Epithelial cell of prostate (primary cell): ENCODE data around the gene ELMO1.

Experiments
- DNase-seq: peaks from one replicate; pipeline ENCODE4 v3.0.0-alpha.2; 2011; ENCODE audit warnings: low read depth, low spot score
- H3K27ac ChIP-seq: fragments of 450-650 bp; 2 replicates; pipeline ENCODE4 v1.5.1; 2017; ENCODE audit warnings: mild to moderate bottlenecking

ELMO1 gene

GRCh38 chr7:37327288-37327687 lies 121.4 kb downstream of the ELMO1 start:
- no peak overlapping the region for H3K27ac ChIP-seq
- no peak for DNase-seq

GRCh38 chr7:37323966-37324365 lies 124.7 kb downstream of the ELMO1 start:
- no peak for DNase-seq
- H3K27ac ChIP-seq = no peak overlapping the region

DNA sequence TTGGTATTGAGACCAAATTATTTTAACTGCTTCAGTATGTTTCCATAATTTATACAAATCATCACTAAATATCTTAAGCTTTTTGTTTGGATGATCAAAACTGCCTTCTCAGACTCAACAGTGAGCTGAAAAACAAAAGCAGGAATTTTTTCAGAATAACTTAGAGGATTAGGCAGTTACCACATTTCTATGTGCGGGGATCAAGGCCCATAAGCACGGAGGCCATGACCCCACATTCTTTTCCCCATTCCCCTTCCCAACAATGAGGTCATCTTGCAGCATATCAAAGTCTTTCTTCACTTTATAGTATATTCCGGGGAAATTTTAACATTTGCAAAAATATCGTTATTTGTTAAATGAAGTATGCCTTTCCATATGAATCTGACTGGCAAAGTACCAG lies 125.8 kb downstream of the ELMO1 start:
- no peak for DNase-seq
- no peak overlapping the region for H3K27ac ChIP-seq

DNA sequence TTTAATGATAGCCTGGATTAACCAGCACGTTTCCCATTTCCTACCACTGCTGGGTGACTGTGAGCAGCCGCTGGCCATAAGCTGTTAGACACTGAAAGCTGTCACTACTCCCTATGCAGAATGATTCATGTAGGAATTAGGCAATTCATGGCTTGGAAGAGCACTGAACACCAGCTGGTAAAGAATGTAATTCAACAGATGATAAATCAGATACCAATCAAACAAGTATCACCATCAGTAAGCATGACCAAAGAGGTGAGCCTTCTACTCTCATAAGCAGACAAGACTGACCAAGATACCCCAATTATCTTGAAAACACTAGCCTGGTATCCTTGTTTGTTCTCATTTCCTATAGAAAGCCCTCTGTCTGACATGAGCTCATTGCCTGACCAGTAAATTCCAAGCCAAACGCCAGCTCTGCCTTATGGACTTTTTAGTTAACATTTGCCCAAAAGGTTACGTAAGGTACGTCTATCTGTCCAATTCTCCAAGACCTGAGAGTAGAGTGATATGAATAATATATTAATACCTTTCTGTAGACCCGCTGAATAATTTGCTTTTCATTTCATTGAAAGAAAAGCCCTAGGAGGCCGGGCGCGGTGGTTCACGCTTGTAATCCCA lies 127.7 kb downstream of the ELMO1 start:
- no peak for DNase-seq
- no peak overlapping the region for H3K27ac ChIP-seq

GRCh38 chr7:37320140-37320847 lies 128.4 kb downstream of the ELMO1 start:
- no peak for DNase-seq
- H3K27ac ChIP-seq = no peak overlapping the region

GRCh38 chr7:37318541-37318940 lies 130.1 kb downstream of the ELMO1 start:
- no peak for DNase-seq
- H3K27ac ChIP-seq = no peak overlapping the region

DNA sequence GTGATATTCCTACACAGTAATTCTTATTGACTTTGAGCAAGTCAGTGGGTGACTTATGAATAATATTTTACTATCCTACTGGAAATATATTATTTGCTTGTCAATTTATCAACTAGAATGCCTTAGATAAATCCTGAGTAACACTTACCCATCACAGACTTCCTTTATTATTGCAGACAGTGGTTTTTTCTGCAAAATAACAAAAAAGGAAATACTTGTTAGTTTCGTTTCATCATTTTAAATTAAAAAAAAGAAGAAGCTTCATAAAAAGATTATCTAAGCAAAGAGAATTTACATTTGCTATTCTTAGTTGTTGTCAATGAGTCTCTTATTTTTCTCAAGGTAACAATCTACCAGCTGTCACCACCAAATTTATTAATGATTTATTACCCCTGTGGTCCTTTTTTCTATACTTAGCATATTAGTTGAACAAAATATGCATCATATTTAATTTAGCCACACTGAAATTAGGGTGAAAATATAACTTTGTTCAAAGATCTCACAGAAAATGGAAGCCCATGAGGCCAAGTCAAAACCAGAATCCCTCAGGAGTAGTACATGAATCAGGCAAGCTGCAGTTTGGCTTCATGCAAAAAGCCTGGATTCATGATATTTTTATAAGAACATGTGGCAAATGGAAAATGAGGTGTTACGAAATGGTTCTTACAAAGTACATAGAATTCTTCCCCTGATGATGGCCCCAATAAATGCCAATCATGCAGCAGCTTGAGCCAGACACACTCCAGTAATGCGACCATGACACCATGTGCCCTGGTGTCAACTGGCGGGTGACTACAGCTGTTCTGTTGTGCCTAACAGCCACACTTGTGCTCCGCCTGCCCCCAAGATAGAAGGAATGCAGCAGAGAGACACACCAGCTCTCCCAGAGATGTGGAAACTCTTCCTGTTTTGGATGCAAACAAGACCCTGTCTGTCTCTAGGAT lies 132.6 kb downstream of the ELMO1 start:
- DNase-seq = no peak
- no peak overlapping the region for H3K27ac ChIP-seq

DNA sequence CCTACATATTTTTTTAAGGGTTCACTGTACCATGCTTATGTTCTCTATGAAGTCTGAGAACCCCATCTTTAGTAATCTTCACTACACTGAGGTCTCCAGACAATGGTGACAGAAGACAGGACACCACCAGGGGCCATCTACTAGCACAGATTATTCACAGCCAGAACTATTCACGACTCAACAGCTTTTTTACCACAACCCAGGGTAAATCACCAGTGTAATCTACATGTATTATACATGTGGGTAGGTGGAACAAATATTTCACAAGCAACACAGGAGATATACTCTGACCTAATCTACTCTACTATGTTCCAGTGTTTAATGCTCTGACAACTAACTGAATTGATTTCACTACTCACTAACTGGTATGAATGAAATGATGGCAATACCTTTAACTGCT lies 136.1 kb downstream of the ELMO1 start:
- DNase-seq = no peak
- H3K27ac ChIP-seq = no peak overlapping the region

GRCh38 chr7:37311355-37311754 lies 137.3 kb downstream of the ELMO1 start:
- H3K27ac ChIP-seq = no peak overlapping the region

GRCh38 chr7:37310327-37311080 lies 138.2 kb downstream of the ELMO1 start:
- H3K27ac ChIP-seq = no peak overlapping the region
- no peak for DNase-seq

More at GRCh38 chr7:37311355-37311754, 137.3 kb downstream of the ELMO1 start:
- DNase-seq = no peak

GRCh38 chr7:37309493-37309892 lies 139.2 kb downstream of the ELMO1 start:
- H3K27ac ChIP-seq = no peak overlapping the region
- DNase-seq = no peak

DNA sequence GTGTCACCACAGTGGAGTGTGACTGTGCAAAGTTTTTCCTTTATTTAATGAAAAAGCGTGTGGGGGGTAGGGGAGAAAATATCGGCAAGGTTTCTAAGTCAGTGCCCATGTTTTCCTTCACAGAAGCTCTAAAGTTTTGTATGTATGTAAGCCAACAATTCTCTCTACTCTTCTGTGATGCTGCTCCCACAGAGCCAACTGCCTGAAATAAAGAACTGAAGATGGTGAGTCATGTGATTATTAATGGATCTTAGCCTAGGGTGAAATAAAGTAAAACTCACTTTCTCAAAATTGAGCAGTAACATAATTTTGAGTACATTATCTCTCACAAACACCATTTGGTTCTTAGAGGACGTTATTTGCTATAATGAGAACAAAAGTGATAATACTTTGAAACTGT lies 143.7 kb downstream of the ELMO1 start:
- no peak for DNase-seq
- no peak overlapping the region for H3K27ac ChIP-seq

DNA sequence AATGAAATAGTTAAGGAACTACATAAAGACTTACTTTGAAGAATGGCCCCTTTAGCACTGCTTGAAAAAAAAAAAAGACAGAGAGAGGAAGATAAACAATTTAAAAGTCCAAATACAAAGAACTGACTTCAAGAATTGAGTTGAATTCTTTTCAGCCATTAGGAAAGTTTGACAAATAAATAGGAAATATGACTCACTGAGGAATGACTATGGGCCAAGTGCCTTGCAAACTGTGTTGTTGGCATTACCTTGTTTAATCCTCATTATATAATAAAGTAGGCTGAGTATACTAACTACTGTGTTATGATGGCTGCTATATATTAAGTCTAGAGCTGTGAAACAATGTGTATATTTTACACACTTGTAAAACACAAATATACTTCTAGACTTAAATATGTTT lies 151.1 kb downstream of the ELMO1 start:
- H3K27ac ChIP-seq = no peak overlapping the region
- no peak for DNase-seq

DNA sequence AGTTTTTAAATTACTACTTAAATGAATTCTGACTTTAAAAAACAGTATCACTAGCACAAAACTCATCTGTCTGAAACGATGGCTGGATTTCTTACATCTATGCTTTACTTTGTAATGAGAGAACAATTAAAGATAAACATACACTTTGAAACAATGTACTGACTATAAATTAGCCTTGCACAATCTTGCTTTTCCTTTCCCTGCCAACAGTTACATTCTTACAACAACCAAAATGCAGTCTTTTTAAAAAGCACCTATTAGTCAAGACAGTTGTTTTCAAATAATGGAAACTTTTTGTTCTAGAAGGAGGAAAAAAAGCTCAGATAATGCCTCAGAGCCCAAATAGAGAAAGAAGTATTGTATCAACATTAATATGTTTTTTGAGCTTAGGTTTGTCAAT lies 153.3 kb downstream of the ELMO1 start:
- H3K27ac ChIP-seq = no peak overlapping the region
- DNase-seq = no peak

DNA sequence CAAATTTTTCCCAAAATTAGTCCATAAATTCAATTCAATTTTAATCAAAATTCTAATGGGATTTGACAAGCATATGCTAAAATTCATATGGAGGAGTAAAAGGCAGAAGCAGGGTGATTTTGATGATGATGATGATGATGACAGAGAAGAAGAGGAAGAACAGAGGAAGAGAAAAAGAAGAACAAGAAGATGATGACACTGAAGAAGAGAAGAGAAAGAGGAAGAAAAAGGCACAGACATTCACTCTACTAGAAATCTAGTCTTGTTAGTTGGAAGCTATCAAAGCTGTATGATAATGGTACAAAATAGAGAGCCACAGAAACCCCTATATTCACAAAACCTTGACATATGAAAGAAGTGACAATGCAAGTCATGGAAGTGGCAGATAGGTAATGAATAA lies 157.9 kb downstream of the ELMO1 start:
- H3K27ac ChIP-seq = no peak overlapping the region
- no peak for DNase-seq

GRCh38 chr7:37289781-37290180 lies 158.9 kb downstream of the ELMO1 start:
- DNase-seq = no peak
- H3K27ac ChIP-seq = no peak overlapping the region

- no peak overlapping the region for H3K27ac ChIP-seq
- no peak for DNase-seq
Observed at GRCh38 chr7:37289367-37289766, 159.3 kb downstream of the ELMO1 start.

DNA sequence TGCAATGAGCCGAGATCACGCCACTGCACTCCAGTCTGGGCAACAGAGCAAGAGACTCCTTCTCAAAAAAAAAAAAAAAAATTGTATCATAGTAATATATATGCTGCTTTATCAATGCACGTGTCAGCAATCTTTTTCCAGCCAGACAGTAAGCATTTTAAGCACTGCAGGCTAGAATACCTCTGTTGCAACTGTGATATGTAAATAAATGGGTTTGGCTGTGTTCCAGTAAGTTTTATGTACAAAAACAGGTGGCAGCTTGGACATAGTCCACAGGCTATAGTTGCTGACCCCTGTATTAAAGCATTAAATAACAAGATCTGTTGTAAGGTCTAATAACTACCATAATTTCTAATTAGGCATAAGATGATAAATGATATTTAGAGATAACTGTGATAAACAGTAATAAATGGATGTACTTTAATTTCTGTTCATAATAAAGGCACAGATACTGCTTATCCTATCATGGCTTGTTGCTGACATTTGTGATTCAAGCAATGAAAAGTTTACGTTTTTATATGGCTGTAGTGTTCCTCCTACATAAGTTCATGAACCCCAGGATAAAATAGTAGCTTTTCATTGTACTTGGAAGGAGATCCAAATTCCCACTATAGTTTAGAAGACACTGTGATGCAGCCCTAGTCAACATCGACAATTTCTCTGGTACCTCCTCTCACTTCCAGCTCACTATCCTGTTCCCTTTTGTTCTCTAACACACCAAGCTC lies 161.4 kb downstream of the ELMO1 start:
- H3K27ac ChIP-seq = no peak overlapping the region
- DNase-seq = no peak

DNA sequence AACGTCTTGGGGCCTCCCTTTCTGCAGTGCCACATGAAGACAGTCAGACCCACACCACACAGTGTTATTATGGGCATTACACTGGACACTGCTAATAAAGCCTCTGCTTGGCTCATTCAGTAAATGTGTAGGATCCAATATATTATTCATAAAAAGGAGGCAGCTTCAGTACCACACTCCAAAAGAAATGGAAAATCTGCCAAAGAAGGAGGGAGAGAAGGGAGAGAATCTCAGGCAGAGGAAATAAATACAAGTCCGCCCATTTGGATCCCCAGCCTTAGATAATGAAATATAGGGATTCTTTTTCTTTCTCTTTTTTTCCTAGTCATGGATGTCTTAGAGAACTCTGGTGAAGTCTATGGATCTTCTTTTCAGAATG lies 162.2 kb downstream of the ELMO1 start:
- DNase-seq = no peak
- no peak overlapping the region for H3K27ac ChIP-seq
